Activated CD4-positive, alpha-beta T cell treated with anti-CD3 and anti-CD28 coated beads, Interleukin-2, Interleukin-6, amounts not matched to agents 100 ng/mL and 50 ng/mL, durations not matched to agents 16 hours and 8 hours (primary cell): ENCODE measurements around the gene ROR1.
"Not testable (repeated sequence)": the region's sequence is repeated elsewhere in the genome, so short reads cannot be mapped to it uniquely, and the experiment has no call there.

Source experiments
- DNase-seq: peaks from one replicate; pipeline ENCODE4 v3.0.0-alpha.2; 2020

The ROR1 gene

DNA sequence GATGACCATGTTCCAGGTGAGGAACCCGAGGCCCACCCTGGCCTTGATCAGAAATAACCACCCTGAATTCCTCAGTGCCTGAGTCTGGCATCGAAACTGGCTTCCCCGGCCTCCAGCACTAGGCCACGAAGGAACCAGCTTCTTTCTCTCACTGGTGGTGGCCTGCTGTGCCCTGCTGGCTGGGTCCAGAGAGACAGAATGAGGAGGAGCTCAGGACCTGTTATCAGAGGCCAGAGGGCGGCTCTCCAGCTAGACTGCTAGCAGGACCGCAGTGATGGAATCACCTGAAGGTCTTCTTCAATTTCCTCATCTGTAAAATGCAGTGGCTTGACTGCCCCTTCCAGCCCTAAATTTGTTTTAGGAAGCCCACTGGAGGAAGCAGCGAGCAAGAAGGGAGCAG lies 20.5 kb downstream of the ROR1 start:
- no peak for DNase-seq

- DNase-seq = no peak
These were observed 21.1 kb downstream of the ROR1 start for GRCh38 chr1:63794939-63795378.

GRCh38 chr1:63795455-63795854 lies 21.6 kb downstream of the ROR1 start:
- DNase-seq = no peak

- DNase-seq = no peak
These were observed 23.4 kb downstream of the ROR1 start for GRCh38 chr1:63797056-63797726.

GRCh38 chr1:63798284-63798683 lies 24.5 kb downstream of the ROR1 start:
- no peak for DNase-seq

- no peak for DNase-seq
These were observed 25.5 kb downstream of the ROR1 start for GRCh38 chr1:63799307-63799706.

DNA sequence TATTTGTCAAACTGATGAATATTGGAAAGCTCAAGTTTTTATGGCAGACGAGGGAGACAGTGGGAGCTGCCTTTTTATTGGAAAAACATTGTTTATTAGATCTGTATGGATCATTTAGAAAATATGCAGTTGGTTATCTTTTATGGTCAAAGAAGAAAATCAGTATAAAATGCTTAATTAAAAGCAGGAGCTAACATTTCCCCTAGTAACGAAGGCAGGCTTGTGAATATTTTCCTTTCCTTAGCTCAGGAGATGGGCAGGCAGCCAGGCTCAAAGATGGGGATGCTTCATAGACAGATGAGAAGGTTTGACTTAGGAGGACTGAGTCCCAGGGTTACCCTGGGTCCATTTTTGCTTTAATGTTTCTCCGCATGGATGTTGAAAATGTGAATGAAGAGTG lies 26.0 kb downstream of the ROR1 start:
- no peak for DNase-seq

- no peak for DNase-seq
These were observed 28.3 kb downstream of the ROR1 start for GRCh38 chr1:63802109-63802508.

DNA sequence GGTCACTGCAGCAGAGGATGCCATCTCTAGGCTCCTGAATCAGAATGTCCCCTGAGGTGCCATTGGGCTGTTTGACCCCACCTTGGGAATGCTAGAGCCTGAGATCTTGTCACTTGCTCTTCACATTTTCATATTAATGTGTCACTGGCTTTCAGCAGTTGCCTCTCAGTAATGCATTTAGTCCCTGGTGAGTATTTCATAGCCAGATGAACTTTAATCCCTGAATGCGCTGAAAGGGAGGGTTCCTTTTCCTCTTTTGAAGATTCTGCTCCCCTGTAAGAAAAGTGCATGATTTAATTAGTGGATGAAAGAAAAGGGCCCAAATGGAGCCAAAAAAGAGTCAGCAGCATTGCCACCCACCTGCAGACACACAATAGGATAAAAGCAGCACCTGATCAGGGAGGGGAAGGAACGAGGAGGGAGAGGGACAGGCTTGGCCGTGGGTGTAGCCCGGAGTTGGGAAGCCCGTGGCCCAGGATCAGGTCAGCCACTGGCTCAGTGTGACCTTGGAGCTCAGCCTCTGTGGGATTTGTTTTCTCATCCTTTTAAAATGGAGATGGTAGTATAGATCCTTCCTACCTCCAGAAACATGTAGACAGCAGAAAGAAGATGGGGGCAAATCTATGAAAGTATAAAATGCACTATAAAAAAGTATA lies 31.1 kb downstream of the ROR1 start:
- no peak for DNase-seq

- no peak for DNase-seq
These were observed 33.2 kb downstream of the ROR1 start for GRCh38 chr1:63807046-63807445.

- DNase-seq = no peak
These were observed 37.2 kb downstream of the ROR1 start for GRCh38 chr1:63810936-63811469.

DNA sequence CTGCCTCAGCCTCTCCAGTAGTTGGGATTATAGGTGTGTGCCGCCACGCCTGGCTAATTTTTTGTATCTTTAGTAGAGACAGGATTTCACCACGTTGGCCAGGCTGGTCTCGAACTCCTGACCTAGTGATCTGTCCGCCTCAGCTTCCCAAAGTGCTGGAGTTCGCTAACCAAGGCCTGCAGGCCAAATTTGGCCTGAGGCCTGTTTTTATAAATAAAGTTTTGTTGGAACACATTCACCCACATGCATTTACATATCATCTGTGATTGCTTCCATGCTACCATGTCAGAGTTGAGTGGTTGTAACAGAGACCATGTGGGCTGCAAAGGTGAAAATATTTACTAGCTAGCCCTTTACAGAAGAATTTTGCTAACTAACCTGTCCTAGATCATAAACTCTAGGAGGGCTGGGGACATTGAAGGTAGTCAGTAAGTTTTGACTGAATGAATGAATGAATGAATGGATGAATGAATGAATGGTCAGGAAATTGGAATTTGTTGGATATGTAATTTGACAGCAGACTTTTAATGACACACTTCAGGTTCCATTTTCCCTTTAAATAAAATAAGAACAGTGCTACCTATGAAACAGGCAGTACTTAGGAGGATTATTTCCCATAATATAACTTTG lies 38.4 kb downstream of the ROR1 start:
- no peak for DNase-seq

GRCh38 chr1:63813829-63814277 lies 40.0 kb downstream of the ROR1 start:
- DNase-seq = no peak

DNA sequence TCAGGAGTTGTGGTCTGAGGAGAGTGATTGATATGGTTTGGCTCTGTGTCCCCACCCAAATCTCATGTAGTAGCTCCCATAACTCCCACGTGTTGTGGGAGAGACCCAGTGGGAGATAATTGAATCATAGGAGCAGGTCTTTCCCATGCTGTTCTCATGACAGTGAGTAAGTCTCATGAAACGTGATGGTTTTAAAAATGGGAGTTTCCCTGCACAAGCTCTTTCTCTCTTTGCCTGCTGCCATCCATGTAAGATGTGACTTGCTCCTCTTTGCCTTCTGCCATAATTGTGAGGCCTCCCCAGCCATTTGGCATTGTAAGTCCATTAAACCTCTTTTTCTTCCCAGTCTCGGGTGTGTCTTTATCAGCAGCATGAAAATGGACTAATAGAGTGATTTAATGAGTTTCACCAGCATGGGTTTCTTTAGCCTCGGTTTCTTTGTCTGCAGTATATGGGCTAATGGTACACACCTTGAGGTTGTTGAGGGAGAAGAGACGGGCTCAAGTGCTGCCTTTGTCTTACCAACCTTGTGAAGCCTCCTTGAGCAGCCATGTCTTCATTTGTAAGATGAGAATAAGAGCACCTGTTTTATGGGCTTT lies 42.5 kb downstream of the ROR1 start:
- not testable (repeated sequence) for DNase-seq

GRCh38 chr1:63817152-63817667 lies 43.4 kb downstream of the ROR1 start:
- no peak for DNase-seq

- DNase-seq = no peak
These were observed 43.9 kb downstream of the ROR1 start for GRCh38 chr1:63817700-63818099.

DNA sequence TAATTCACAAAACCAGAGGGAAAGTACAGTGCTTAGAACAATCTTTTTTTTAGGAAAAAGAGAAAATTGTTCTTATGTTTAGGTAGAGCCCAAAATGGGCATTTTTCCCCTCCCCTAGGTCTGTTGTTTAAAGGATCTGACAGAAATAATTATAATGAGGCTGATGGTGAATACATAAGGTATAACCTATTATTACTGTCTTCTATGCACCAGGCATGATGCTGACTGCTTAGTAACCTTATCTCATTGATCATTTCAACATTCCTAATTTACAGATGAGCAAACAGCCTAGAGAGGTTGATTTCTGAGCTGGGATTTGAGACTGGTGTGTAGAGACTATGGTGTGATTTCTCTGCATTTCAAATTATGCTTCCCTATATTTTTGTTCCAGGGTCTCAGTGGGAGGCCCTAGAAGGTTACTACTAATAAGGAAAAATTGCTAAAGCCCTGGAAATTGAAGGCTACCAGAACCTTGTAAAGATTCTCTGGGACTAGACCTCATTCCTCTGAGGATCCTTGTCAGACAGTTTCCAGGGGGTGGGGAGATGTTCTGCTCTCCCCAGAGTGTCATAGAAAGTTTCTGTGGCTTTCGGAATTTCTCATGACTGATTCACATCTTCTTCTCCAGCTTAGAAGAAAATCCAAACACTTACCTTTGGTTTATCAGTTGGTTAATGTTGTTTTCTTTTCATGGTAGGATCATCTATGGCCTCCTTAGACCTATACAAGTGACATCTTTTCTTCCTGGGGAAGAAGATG lies 44.9 kb downstream of the ROR1 start:
- DNase-seq = no peak

GRCh38 chr1:63819795-63820194 lies 46.0 kb downstream of the ROR1 start:
- no peak for DNase-seq

- no peak for DNase-seq
These were observed 47.5 kb downstream of the ROR1 start for GRCh38 chr1:63821091-63822005.

GRCh38 chr1:63822540-63822939 lies 48.7 kb downstream of the ROR1 start:
- no peak for DNase-seq

DNA sequence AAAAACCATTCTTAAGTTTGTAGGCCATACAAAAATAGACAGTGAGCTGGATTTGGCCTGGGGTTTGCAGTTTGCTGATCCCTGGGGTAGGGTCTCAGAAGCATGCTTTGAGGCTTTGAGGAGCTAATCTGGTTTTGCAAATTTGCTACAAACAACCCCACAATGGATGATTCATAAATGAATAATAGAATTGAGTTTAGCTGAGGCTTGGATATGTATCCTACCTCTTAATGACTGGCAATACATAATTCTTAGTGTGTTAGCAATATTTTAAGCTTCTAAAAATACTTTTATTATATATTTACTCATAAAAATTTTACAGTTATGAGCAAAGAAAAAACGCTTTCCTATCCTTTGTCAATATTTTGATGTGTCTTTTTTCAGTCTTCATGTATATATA lies 50.6 kb downstream of the ROR1 start:
- DNase-seq = no peak
